GM18507 (cell line): ENCODE measurements around the gene NDUFAF8.

Experiments used
- DNase-seq: peaks from one replicate; pipeline ENCODE4 v3.0.0; 2011; ENCODE audit warnings: low read depth; ENCODE audit not compliant: insufficient read length; ENCODE audit errors: extremely low spot score
- FAIRE-seq: peaks from 2 replicates; lab custom pipeline; 2011; peaks lifted over from hg19 to GRCh38; lab: Jason Lieb, UNC

The NDUFAF8 gene

GRCh38 chr17:81235822-81236740 is 3.0 kb upstream of the NDUFAF8 start:
- FAIRE-seq (no peak), DNase-seq (no peak)

- FAIRE-seq, result no peak
Measured at GRCh38 chr17:81236784-81237183, 2.3 kb upstream of the NDUFAF8 start.

GRCh38 chr17:81237591-81238489 is 1.3 kb upstream of the NDUFAF8 start:
- no peak for FAIRE-seq
- no peak for DNase-seq

More at GRCh38 chr17:81236784-81237183, 2.3 kb upstream of the NDUFAF8 start:
- DNase-seq, result no peak

- DNase-seq (no peak), FAIRE-seq (no peak)
Measured at GRCh38 chr17:81238490-81238814, 666 bp upstream of the NDUFAF8 start.

GRCh38 chr17:81239714-81240555 is 817 bp downstream of the NDUFAF8 start:
- peak; percentile 90 for FAIRE-seq
- no peak for DNase-seq

- DNase-seq, result no peak
- no peak for FAIRE-seq
Measured at GRCh38 chr17:81240761-81241160, 1.6 kb downstream of the NDUFAF8 start.

GRCh38 chr17:81241203-81241602 is 2.1 kb downstream of the NDUFAF8 start:
- no peak for FAIRE-seq

GRCh38 chr17:81241648-81242420 is 2.7 kb downstream of the NDUFAF8 start:
- no peak for DNase-seq
- FAIRE-seq, result peak; percentile 67

More at GRCh38 chr17:81241203-81241602, 2.1 kb downstream of the NDUFAF8 start:
- DNase-seq, result no peak

GRCh38 chr17:81242421-81243332 is 3.6 kb downstream of the NDUFAF8 start:
- FAIRE-seq (no peak), DNase-seq (no peak)

- DNase-seq (no peak), FAIRE-seq (no peak)
Measured at GRCh38 chr17:81243333-81243664, 4.2 kb downstream of the NDUFAF8 start.

GRCh38 chr17:81244358-81245023 is 5.4 kb downstream of the NDUFAF8 start:
- no peak for FAIRE-seq
- DNase-seq, result no peak

GRCh38 chr17:81245024-81245664 is 6.0 kb downstream of the NDUFAF8 start:
- no peak for DNase-seq
- peak; percentile 42 for FAIRE-seq

GRCh38 chr17:81245665-81246342 is 6.7 kb downstream of the NDUFAF8 start:
- DNase-seq, result no peak
- FAIRE-seq, result no peak

- no peak for DNase-seq
- no peak for FAIRE-seq
Measured at GRCh38 chr17:81246343-81246670, 7.2 kb downstream of the NDUFAF8 start.

GRCh38 chr17:81246679-81247338 is 7.7 kb downstream of the NDUFAF8 start:
- no peak for FAIRE-seq

GRCh38 chr17:81247339-81247990 is 8.3 kb downstream of the NDUFAF8 start:
- DNase-seq (no peak), FAIRE-seq (no peak)

More at GRCh38 chr17:81246679-81247338, 7.7 kb downstream of the NDUFAF8 start:
- DNase-seq, result no peak
